GM12891 (cell line): ENCODE measurements around the gene GUCY2C.

Source experiments
- POLR2A ChIP-seq: IDR thresholded peaks from 2 replicates; pipeline ENCODE4 v1.6.1; 2011; ENCODE audit warnings: low read depth, low read length, control low read depth
- POLR2AphosphoS5 ChIP-seq: IDR thresholded peaks from 2 replicates; pipeline ENCODE4 v1.6.1; 2011; ENCODE audit warnings: low read depth, low read length, control low read depth
- POU2F2 ChIP-seq: IDR thresholded peaks from 2 replicates; pipeline ENCODE4 v1.6.1; 2011; ENCODE audit warnings: low read depth, mild to moderate bottlenecking, control low read depth, low read length, moderate library complexity
- SPI1 ChIP-seq: IDR thresholded peaks from 2 replicates; pipeline ENCODE4 v1.6.1; 2011; ENCODE audit warnings: low read depth, low read length, control low read depth
- TAF1 ChIP-seq: IDR thresholded peaks from 2 replicates; pipeline ENCODE4 v1.6.1; 2011; ENCODE audit warnings: low read depth, low read length, control low read depth

GRCh38 chr12:14591719-14592118 is 104.7 kb downstream of the GUCY2C start:
- TF ChIP-seq POLR2A (no peak), POLR2AphosphoS5 (no peak), TAF1 (no peak), POU2F2 (no peak), SPI1 (no peak)
